GM18526 (cell line): ENCODE measurements around the gene SPA17.

ENCODE experiments used
- POLR2A ChIP-seq: IDR thresholded peaks from 3 replicates; pipeline ENCODE4 v1.6.1; 2011; ENCODE audit not compliant: insufficient read length; ENCODE audit errors: extremely low read depth

SPA17 gene

GRCh38 chr11:124729571-124729970 is 55.9 kb downstream of the SPA17 start:
- no peak for TF ChIP-seq POLR2A

- no peak for TF ChIP-seq POLR2A
These were observed 58.5 kb downstream of the SPA17 start for GRCh38 chr11:124732230-124732629.

- no peak for TF ChIP-seq POLR2A
These were observed 63.0 kb downstream of the SPA17 start for GRCh38 chr11:124736736-124737135.

GRCh38 chr11:124737638-124738305 is 64.1 kb downstream of the SPA17 start:
- TF ChIP-seq POLR2A = no peak

- TF ChIP-seq POLR2A = no peak
These were observed 65.2 kb downstream of the SPA17 start for GRCh38 chr11:124738713-124739478.

- no peak for TF ChIP-seq POLR2A
These were observed 66.0 kb downstream of the SPA17 start, which contains the start of gene NRGN for GRCh38 chr11:124739479-124740276. Gene NRGN (plus strand): TSS chr11:124739942. CDS start chr11:124740085, 143 bp downstream.

GRCh38 chr11:124740277-124740882 is 66.7 kb downstream of the SPA17 start:
- no peak for TF ChIP-seq POLR2A

- no peak for TF ChIP-seq POLR2A
These were observed 68.9 kb downstream of the SPA17 start for GRCh38 chr11:124742555-124742954.

GRCh38 chr11:124743050-124743449 is 69.3 kb downstream of the SPA17 start:
- TF ChIP-seq POLR2A = no peak

GRCh38 chr11:124745270-124745834 is 71.6 kb downstream of the SPA17 start:
- TF ChIP-seq POLR2A = no peak

- TF ChIP-seq POLR2A = no peak
These were observed 72.3 kb downstream of the SPA17 start for GRCh38 chr11:124745835-124746620.

GRCh38 chr11:124746621-124747243 is 73.0 kb downstream of the SPA17 start:
- peak; percentile 65 for TF ChIP-seq POLR2A
